Peyer's patch (tissue), 4 donors: ENCODE measurements around the gene TRPM3.

ENCODE experiments used
- POLR2A ChIP-seq, 2 donors: fragments of 450-650 bp; IDR thresholded peaks; one replicate each; pipeline ENCODE4 v1.5.1; 2017; ENCODE audit warnings: antibody characterized with exemption in 2 of 2, mild to moderate bottlenecking in 2 of 2, moderate library complexity in 2 of 2
- TF ChIP-seq, protein P1 (sequence below), 6 experiments: fragments of 450-650 bp in 4 of 6; fragments of 200-600 bp in 2 of 6; sonication (generic) in 1 of 6; IDR thresholded peaks; one replicate each; pipeline ENCODE4 v1.5.1; 2017 to 2019; ENCODE audit warnings: antibody characterized with exemption in 6 of 6, mild to moderate bottlenecking in 3 of 6, moderate library complexity in 1 of 6

- TF ChIP-seq POLR2A (IDR thresholded peaks at IDR 0.05) = no peak
- TF ChIP-seq, protein P1, sequence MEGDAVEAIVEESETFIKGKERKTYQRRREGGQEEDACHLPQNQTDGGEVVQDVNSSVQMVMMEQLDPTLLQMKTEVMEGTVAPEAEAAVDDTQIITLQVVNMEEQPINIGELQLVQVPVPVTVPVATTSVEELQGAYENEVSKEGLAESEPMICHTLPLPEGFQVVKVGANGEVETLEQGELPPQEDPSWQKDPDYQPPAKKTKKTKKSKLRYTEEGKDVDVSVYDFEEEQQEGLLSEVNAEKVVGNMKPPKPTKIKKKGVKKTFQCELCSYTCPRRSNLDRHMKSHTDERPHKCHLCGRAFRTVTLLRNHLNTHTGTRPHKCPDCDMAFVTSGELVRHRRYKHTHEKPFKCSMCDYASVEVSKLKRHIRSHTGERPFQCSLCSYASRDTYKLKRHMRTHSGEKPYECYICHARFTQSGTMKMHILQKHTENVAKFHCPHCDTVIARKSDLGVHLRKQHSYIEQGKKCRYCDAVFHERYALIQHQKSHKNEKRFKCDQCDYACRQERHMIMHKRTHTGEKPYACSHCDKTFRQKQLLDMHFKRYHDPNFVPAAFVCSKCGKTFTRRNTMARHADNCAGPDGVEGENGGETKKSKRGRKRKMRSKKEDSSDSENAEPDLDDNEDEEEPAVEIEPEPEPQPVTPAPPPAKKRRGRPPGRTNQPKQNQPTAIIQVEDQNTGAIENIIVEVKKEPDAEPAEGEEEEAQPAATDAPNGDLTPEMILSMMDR (IDR thresholded peaks at IDR 0.05) = no peak
Observed at GRCh38 chr9:70574151-70574837, 547.1 kb downstream of the TRPM3 start.
